SKM-1 treated with dmso at 0.1 percent for 144 hours (cell line): Measurements from ENCODE around the gene SERPINB4.
"Not testable (repeated sequence)": the region's sequence is repeated elsewhere in the genome, so short reads cannot be mapped to it uniquely, and the experiment has no call there.

ENCODE experiments used
- DNase-seq: peaks from one replicate; lab custom pipeline; 2025; ENCODE audit not compliant: unreplicated experiment; lab: John Stamatoyannopoulos, UW

The SERPINB4 gene

GRCh38 chr18:63644142-63644541 is at the start of gene SERPINB4:
TSS of gene SERPINB4 (minus strand) at chr18:63644256. CDS start at chr18:63643577, 679 bp downstream.
- DNase-seq, result not testable (repeated sequence)

GRCh38 chr18:63689064-63689463 is 45.0 kb upstream of the SERPINB4 start:
- DNase-seq, result no peak

- no peak for DNase-seq
These were observed 42.8 kb upstream of the SERPINB4 start for GRCh38 chr18:63686871-63687270.

- DNase-seq, result no peak
These were observed 40.7 kb upstream of the SERPINB4 start for GRCh38 chr18:63684718-63685117.

- DNase-seq, result no peak
These were observed 39.8 kb upstream of the SERPINB4 start for GRCh38 chr18:63683890-63684289.

GRCh38 chr18:63683152-63683551 is 39.1 kb upstream of the SERPINB4 start:
- DNase-seq, result no peak

- DNase-seq, result no peak
These were observed 37.6 kb upstream of the SERPINB4 start for GRCh38 chr18:63681449-63682340.

- no peak for DNase-seq
These were observed 36.0 kb upstream of the SERPINB4 start for GRCh38 chr18:63679820-63680606.

GRCh38 chr18:63677500-63678225 is 33.6 kb upstream of the SERPINB4 start:
- DNase-seq, result peak; percentile 57

GRCh38 chr18:63676526-63677323 is 32.7 kb upstream of the SERPINB4 start:
- peak; percentile 18 for DNase-seq

- DNase-seq, result no peak
These were observed 20.5 kb upstream of the SERPINB4 start for GRCh38 chr18:63664571-63664970.

- not testable (repeated sequence) for DNase-seq
These were observed 17.7 kb upstream of the SERPINB4 start, which contains the start of gene SERPINB3 for GRCh38 chr18:63661750-63662149. TSS of gene SERPINB3 (minus strand) at chr18:63661893. CDS start at chr18:63661216, 677 bp downstream.

- DNase-seq, result not testable (repeated sequence)
These were observed 14.9 kb upstream of the SERPINB4 start for GRCh38 chr18:63658920-63659319.

GRCh38 chr18:63650271-63650670 is 6.2 kb upstream of the SERPINB4 start:
- not testable (repeated sequence) for DNase-seq

- no peak for DNase-seq
These were observed 4.2 kb upstream of the SERPINB4 start for GRCh38 chr18:63648241-63648640.

- DNase-seq, result no peak
These were observed 2.9 kb upstream of the SERPINB4 start for GRCh38 chr18:63646936-63647335.

- not testable (repeated sequence) for DNase-seq
These were observed 638 bp upstream of the SERPINB4 start for GRCh38 chr18:63644694-63645093.

- DNase-seq, result not testable (repeated sequence)
These were observed 1.2 kb downstream of the SERPINB4 start for GRCh38 chr18:63642668-63643356.

- DNase-seq, result not testable (repeated sequence)
These were observed 2.8 kb downstream of the SERPINB4 start for GRCh38 chr18:63641157-63641680.
